Breast epithelium (tissue), 4 donors: ENCODE measurements around the gene CHST2. TPM values are rescaled to one million over a fixed set of nuclear protein-coding genes. Genes with fewer than 3 reads are reported as not detected.

ENCODE experiments used
- DNase-seq, 2 donors: peaks; one replicate each; pipeline ENCODE4 v3.0.0-alpha.2; 2019; ENCODE audit warnings: low spot score in 2 of 2
- H3K27ac ChIP-seq, 2 donors: fragments of 200-600 bp; sonication (generic) in 1 of 2; one replicate each; pipeline ENCODE4 v1.5.1; 2016 to 2019; ENCODE audit warnings: mild to moderate bottlenecking in 1 of 2
- H3K27me3 ChIP-seq, 2 donors: fragments of 200-600 bp; sonication (generic) in 1 of 2; one replicate each; pipeline versions ENCODE4 v1.5.1 to v1.6.0; 2017 to 2019; ENCODE audit warnings: control low read depth in 1 of 2, mild to moderate bottlenecking in 1 of 2
- H3K36me3 ChIP-seq: fragments of 200-600 bp; one replicate; pipeline ENCODE4 v1.5.1; 2019
- H3K4me1 ChIP-seq, 2 donors: fragments of 200-600 bp; sonication (generic); one replicate each; pipeline ENCODE4 v1.5.1; 2016 to 2019; ENCODE audit warnings: control low read depth in 1 of 2
- H3K4me3 ChIP-seq, 3 donors: fragments of 200-600 bp; sonication (generic); 1 replicate in 2 of 3; 2 replicates in 1 of 3; pipeline ENCODE4 v1.5.1; 2016 to 2019; ENCODE audit warnings: mild to moderate bottlenecking in 3 of 3, moderate library complexity in 2 of 3
- H3K9me3 ChIP-seq, 2 donors: fragments of 200-600 bp; sonication (generic) in 1 of 2; one replicate each; pipeline ENCODE4 v1.5.1; 2016 to 2019; ENCODE audit warnings: control low read depth in 1 of 2
- CTCF ChIP-seq, 3 donors: fragments of 450-650 bp; IDR thresholded peaks; one replicate each; pipeline ENCODE4 v1.5.1; 2016 to 2017; ENCODE audit warnings: antibody characterized with exemption in 3 of 3, mild to moderate bottlenecking in 3 of 3, moderate library complexity in 3 of 3
- POLR2A ChIP-seq: fragments of 450-650 bp; IDR thresholded peaks from one replicate; pipeline ENCODE4 v1.6.1; 2016; ENCODE audit warnings: antibody characterized with exemption, mild to moderate bottlenecking, moderate library complexity
- POLR2AphosphoS5 ChIP-seq, 3 donors: sonication (generic); formaldehyde crosslinking; IDR thresholded peaks; one replicate each; pipeline ENCODE4 v1.6.1; 2017; ENCODE audit warnings: antibody characterized with exemption in 3 of 3
- intact Hi-C: fragments of 100-400 bp; cut with DNase I; formaldehyde crosslinking; loops from one replicate; pipeline ENCODE4 v1.15.1; 2023; ENCODE audit warnings: low total_unique reads
- total RNA-seq, 3 donors: library from RNA; depleted of rRNA; stranded (reverse); fragments of >200 nt; gene quantifications; one replicate each; pipeline ENCODE4 v1.1.0, GENCODE V29; 2016

CHST2 gene
- total RNA-seq, 3 donors from 2014 or later = 3.0 to 6.9 (median 4.5) TPM

GRCh38 chr3:143078883-143079282, 40.7 kb upstream of the CHST2 start:
- intact Hi-C loops = no loop called here
- DNase-seq = no peak
- Histone ChIP-seq H3K27ac (no peak overlapping the region), H3K36me3 (no peaks in the 10 kb centered on the region), H3K9me3 (no peaks in the 10 kb centered on the region), H3K4me1 (no peaks in the 10 kb centered on the region), H3K27me3 (no peaks in the 10 kb centered on the region), H3K4me3 (no peak overlapping the region)
- no peak for TF ChIP-seq POLR2A
- no peak for TF ChIP-seq CTCF (IDR thresholded peaks at IDR 0.05)
- no peak for TF ChIP-seq POLR2AphosphoS5 (IDR thresholded peaks at IDR 0.05)

- Histone ChIP-seq H3K9me3 (no peaks in the 10 kb centered on the region), H3K4me3 (no peak overlapping the region), H3K27me3 (no peaks in the 10 kb centered on the region), H3K4me1 (no peaks in the 10 kb centered on the region), H3K27ac (no peak overlapping the region), H3K36me3 (no peaks in the 10 kb centered on the region)
- intact Hi-C loops = no loop called here
- TF ChIP-seq POLR2A (no peak), POLR2AphosphoS5 (IDR thresholded peaks at IDR 0.05) (no peak), CTCF (IDR thresholded peaks at IDR 0.05) (no peak)
- DNase-seq = no peak
These were observed 39.4 kb upstream of the CHST2 start for GRCh38 chr3:143080196-143080595.

- H3K4me1 ChIP-seq = no peaks in the 10 kb centered on the region
- DNase-seq = no peak
These were observed 38.2 kb upstream of the CHST2 start for GRCh38 chr3:143081365-143081764.

GRCh38 chr3:143081844-143082778, 37.5 kb upstream of the CHST2 start:
- Histone ChIP-seq H3K27me3 (no peaks in the 10 kb centered on the region), H3K9me3 (no peaks in the 10 kb centered on the region), H3K4me1 (no peaks in the 10 kb centered on the region), H3K36me3 (no peaks in the 10 kb centered on the region), H3K4me3 (no peak overlapping the region), H3K27ac (no peak overlapping the region)
- intact Hi-C loops = no loop called here
- DNase-seq = no peak
- no peak for TF ChIP-seq POLR2AphosphoS5 (IDR thresholded peaks at IDR 0.05)
- TF ChIP-seq CTCF (IDR thresholded peaks at IDR 0.05) = no peak
- TF ChIP-seq POLR2A = no peak

More at GRCh38 chr3:143081365-143081764, 38.2 kb upstream of the CHST2 start:
- Histone ChIP-seq H3K36me3 (no peaks in the 10 kb centered on the region), H3K27ac (no peak overlapping the region), H3K27me3 (no peaks in the 10 kb centered on the region), H3K4me3 (no peak overlapping the region), H3K9me3 (no peaks in the 10 kb centered on the region)
- no peak for TF ChIP-seq CTCF (IDR thresholded peaks at IDR 0.05)
- TF ChIP-seq POLR2A = no peak
- no peak for TF ChIP-seq POLR2AphosphoS5 (IDR thresholded peaks at IDR 0.05)
- intact Hi-C loops = no loop called here

- TF ChIP-seq POLR2A (no peak), CTCF (IDR thresholded peaks at IDR 0.05) (no peak), POLR2AphosphoS5 (IDR thresholded peaks at IDR 0.05) (no peak)
- no peaks in the 10 kb centered on the region for H3K27me3 ChIP-seq
- no peaks in the 10 kb centered on the region for H3K9me3 ChIP-seq
- no peak overlapping the region for H3K27ac ChIP-seq
- intact Hi-C loops = no loop called here
- DNase-seq = no peak
- H3K4me3 ChIP-seq = no peak overlapping the region
- no peaks in the 10 kb centered on the region for H3K4me1 ChIP-seq
- H3K36me3 ChIP-seq = no peaks in the 10 kb centered on the region
These were observed 35.8 kb upstream of the CHST2 start for GRCh38 chr3:143083781-143084180.
